RPMI8226 (cell line): ENCODE data around the gene TDRKH.
"Not testable (repeated sequence)": the region's sequence is repeated elsewhere in the genome, so short reads cannot be mapped to it uniquely, and the experiment has no call there.

Source experiments
- DNase-seq: peaks from one replicate; pipeline ENCODE4 v3.0.0-alpha.2; 2015

Gene TDRKH

GRCh38 chr1:151760597-151761385 is 29.5 kb downstream of the TDRKH start:
- DNase-seq: no peak

GRCh38 chr1:151759241-151759640 is 31.1 kb downstream of the TDRKH start:
- no peak for DNase-seq

GRCh38 chr1:151756291-151756690 is 34.0 kb downstream of the TDRKH start:
- DNase-seq: no peak

GRCh38 chr1:151741516-151741915 is 48.8 kb downstream of the TDRKH start:
- no peak for DNase-seq

- DNase-seq: peak; percentile 68
Observed at GRCh38 chr1:151739590-151740355, 50.5 kb downstream of the TDRKH start.

- no peak for DNase-seq
Observed at GRCh38 chr1:151737479-151737878, 52.8 kb downstream of the TDRKH start.

GRCh38 chr1:151737026-151737425 is 53.3 kb downstream of the TDRKH start:
- DNase-seq: no peak

- not testable (repeated sequence) for DNase-seq
Observed at GRCh38 chr1:151733995-151734394, 56.3 kb downstream of the TDRKH start.

- no peak for DNase-seq
Observed at GRCh38 chr1:151733126-151733525, 57.2 kb downstream of the TDRKH start.

GRCh38 chr1:151729966-151730291 is 60.4 kb downstream of the TDRKH start:
- DNase-seq: no peak

- no peak for DNase-seq
Observed at GRCh38 chr1:151729157-151729965, 60.9 kb downstream of the TDRKH start.

GRCh38 chr1:151728151-151729054 is 61.9 kb downstream of the TDRKH start:
- no peak for DNase-seq

GRCh38 chr1:151723726-151724370 is 66.5 kb downstream of the TDRKH start:
- DNase-seq: no peak
